ENCODE measurements around the gene PKNOX2. TPM values are rescaled to one million over a fixed set of nuclear protein-coding genes. Genes with fewer than 3 reads are reported as not detected.

Gene PKNOX2
- total RNA-seq, 1 donor from 2014 or later: not detected

GRCh38 chr11:125350206-125351032, 185.9 kb downstream of the PKNOX2 start:
- H3K4me1 Mint-ChIP-seq: no peaks in the 10 kb centered on the region
- ATAC-seq (ENCODE audit: low read depth): no peak
- DNase-seq: no peak
- peaks cover 20% of the 10 kb centered on the region for H3K27me3 Mint-ChIP-seq
- H3K36me3 Mint-ChIP-seq (ENCODE audit: low read depth): no peaks in the 10 kb centered on the region
- H3K4me3 Mint-ChIP-seq: no peak overlapping the region
- no peak overlapping the region for H3K27ac Mint-ChIP-seq
- no peaks in the 10 kb centered on the region for H3K9me3 Mint-ChIP-seq
- intact Hi-C loops (cut with micrococcal nuclease): no loop called here
- TF ChIP-seq CTCF (IDR thresholded peaks at IDR 0.05): no peak
- CTCF ChIA-PET: interaction anchor here (0.6 kb wide), 1 partner anchor 437 kb away, joined by 3 read pairs; no protein-coding TSS in a partner anchor
- POLR2A ChIA-PET: no interaction called here

GRCh38 chr11:125351033-125351867, 186.7 kb downstream of the PKNOX2 start:
- Mint-ChIP-seq H3K4me3 (no peak overlapping the region), H3K4me1 (no peaks in the 10 kb centered on the region), H3K27me3 (peaks cover 16% of the 10 kb centered on the region), H3K36me3 (ENCODE audit: low read depth) (no peaks in the 10 kb centered on the region), H3K9me3 (no peaks in the 10 kb centered on the region), H3K27ac (no peak overlapping the region)
- DNase-seq: no peak
- no peak for TF ChIP-seq CTCF (IDR thresholded peaks at IDR 0.05)
- no peak for ATAC-seq (ENCODE audit: low read depth)
- ChIA-PET POLR2A (no interaction called here), CTCF (interaction anchor here (0.6 kb wide), 1 partner anchor 438 kb away, joined by 3 read pairs; no protein-coding TSS in a partner anchor)
- intact Hi-C loops (cut with micrococcal nuclease): no loop called here

- H3K27me3 Mint-ChIP-seq: peaks cover 12% of the 10 kb centered on the region
- no peaks in the 10 kb centered on the region for H3K4me1 Mint-ChIP-seq
- no peak overlapping the region for H3K4me3 Mint-ChIP-seq
- H3K36me3 Mint-ChIP-seq (ENCODE audit: low read depth): no peaks in the 10 kb centered on the region
- no peak for ATAC-seq (ENCODE audit: low read depth)
- no peak overlapping the region for H3K27ac Mint-ChIP-seq
- POLR2A ChIA-PET: no interaction called here
- CTCF ChIA-PET: no interaction called here
- intact Hi-C loops (cut with micrococcal nuclease): no loop called here
- no peak for DNase-seq
- no peak for TF ChIP-seq CTCF (IDR thresholded peaks at IDR 0.05)
- no peaks in the 10 kb centered on the region for H3K9me3 Mint-ChIP-seq
These were observed 187.3 kb downstream of the PKNOX2 start for GRCh38 chr11:125351868-125352250.

GRCh38 chr11:125356797-125357196, 192.2 kb downstream of the PKNOX2 start:
- ATAC-seq (ENCODE audit: low read depth): no peak
- CTCF ChIA-PET: interaction anchor here (1.2 to 1.5 kb wide), 2 partner anchors 10 to 11 kb away, joined by 3 read pairs; no protein-coding TSS in a partner anchor
- H3K4me3 Mint-ChIP-seq: no peak overlapping the region

More at GRCh38 chr11:125356797-125357196, 192.2 kb downstream of the PKNOX2 start:
- Mint-ChIP-seq H3K9me3 (no peaks in the 10 kb centered on the region), H3K4me1 (no peaks in the 10 kb centered on the region), H3K36me3 (ENCODE audit: low read depth) (no peaks in the 10 kb centered on the region), H3K27me3 (peaks cover 11% of the 10 kb centered on the region), H3K27ac (no peak overlapping the region)
- no peak for DNase-seq
- TF ChIP-seq CTCF (IDR thresholded peaks at IDR 0.05): no peak
- intact Hi-C loops (cut with micrococcal nuclease): no loop called here
- POLR2A ChIA-PET: no interaction called here
